DMS153 treated with DMSO at 0.1 percent for 48 hours (cell line): ENCODE measurements around the gene GMPS.
"Not testable (repeated sequence)": the region's sequence is repeated elsewhere in the genome, so short reads cannot be mapped to it uniquely, and the experiment has no call there.

Experiments used
- DNase-seq: peaks from one replicate; lab custom pipeline; 2025; ENCODE audit not compliant: unreplicated experiment; lab: John Stamatoyannopoulos, UW

GMPS gene

DNA sequence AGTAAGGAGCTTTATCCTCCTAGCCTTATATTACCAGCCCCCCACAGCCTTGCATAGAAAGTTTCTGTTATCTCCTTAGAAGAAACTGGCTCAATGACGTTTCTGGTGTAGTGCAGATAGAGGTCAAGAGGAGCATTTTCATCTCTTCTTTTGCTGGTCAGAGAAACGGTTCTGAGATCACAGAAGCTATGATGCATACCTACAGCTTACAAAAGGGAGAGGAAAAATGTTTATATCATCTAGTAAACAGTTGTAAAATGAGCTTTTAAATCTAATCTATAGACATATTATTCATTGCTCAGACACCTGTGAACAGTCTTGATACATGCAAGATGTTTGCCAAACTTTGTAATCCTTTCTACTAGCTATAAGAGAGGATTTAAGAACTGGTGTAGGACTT lies 68.0 kb downstream of the GMPS start:
- DNase-seq, result no peak

DNA sequence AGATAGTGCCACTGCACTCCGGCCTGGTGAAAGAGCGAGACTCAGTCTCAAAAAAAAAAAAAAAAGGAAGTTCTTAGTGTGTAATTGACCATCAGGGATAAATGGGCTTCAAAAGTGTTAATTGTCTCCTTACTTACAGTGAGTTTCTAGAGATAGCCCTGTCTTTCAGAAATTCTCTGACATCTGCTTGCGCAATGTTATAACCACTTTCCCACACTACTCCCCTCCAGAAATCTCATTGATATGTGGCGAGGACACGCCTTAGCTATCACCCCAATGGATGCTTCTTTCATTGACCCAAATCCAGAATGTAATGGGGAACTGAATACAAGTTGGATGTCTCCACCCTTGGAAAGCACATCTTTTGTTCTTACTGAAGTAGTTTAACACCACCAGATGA lies 70.9 kb downstream of the GMPS start:
- no peak for DNase-seq

- DNase-seq, result no peak
Measured at GRCh38 chr3:155944081-155944480, 73.6 kb downstream of the GMPS start.

- no peak for DNase-seq
Measured at GRCh38 chr3:155946178-155946577, 75.7 kb downstream of the GMPS start.

GRCh38 chr3:155948476-155948875 lies 78.0 kb downstream of the GMPS start:
- no peak for DNase-seq

- DNase-seq, result no peak
Measured at GRCh38 chr3:155949453-155950217, 79.2 kb downstream of the GMPS start.

GRCh38 chr3:155956508-155957411 lies 86.3 kb downstream of the GMPS start:
- no peak for DNase-seq

DNA sequence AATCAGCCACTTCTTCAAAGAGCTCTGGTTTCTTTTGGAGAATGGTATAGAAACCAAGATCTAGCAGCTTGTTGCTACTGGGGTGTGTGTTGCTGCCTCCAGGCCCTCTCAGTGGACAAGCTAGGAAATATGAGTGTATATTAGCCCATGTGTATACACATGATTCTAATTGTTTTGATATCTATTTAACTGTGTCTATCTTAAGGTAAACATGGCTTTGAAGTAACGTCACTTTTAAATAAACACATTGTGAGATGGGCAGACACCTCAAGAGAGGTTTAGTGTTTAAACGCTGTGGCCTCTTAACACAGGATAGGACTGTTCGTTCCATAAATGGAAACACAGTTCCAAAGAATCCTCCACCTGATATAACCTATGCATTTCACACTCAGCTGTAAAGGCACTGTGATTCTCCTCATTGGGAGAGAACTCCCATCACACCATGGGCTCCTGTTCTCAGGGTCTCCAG lies 87.0 kb downstream of the GMPS start:
- no peak for DNase-seq

DNA sequence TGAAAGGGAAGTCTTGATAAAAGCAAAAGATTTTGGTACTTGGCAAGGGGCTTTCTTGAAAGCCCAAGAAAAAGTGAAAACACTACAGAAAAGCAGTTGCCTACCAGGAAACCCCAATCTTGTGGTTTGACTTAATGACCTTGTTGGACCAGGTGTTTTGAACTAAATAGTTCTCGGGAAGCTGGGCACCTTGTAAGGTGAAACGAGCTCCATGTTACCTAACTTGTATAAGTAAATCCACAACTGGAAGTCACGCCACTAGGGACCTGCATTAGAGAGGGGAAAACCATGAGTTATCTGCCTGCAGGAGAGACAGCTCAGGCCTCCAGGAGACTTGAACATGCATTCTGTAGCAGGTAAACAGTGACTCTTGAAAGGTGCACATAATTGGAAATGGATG lies 88.2 kb downstream of the GMPS start:
- DNase-seq, result no peak

- no peak for DNase-seq
Measured at GRCh38 chr3:155960060-155960459, 89.6 kb downstream of the GMPS start.

GRCh38 chr3:155961044-155961443 lies 90.6 kb downstream of the GMPS start:
- not testable (repeated sequence) for DNase-seq

DNA sequence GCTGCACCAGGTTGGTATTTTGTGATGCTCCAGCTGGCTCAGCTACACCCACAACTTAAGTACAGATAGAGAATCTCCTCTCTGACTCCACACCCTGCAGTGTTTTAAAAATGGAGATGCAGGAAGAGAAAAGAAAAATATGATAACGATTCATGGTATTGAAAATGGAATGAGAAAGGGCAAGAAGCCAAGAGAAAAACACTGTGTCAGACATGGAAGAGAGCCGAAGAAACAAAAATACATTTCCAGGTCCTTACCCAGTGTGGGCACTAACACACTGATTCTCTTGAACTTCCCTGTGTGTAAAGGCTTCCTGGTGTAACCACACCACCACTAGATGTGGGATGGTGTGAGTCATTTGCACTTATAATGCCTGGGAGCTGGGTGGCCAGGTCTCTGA lies 93.1 kb downstream of the GMPS start:
- no peak for DNase-seq

DNA sequence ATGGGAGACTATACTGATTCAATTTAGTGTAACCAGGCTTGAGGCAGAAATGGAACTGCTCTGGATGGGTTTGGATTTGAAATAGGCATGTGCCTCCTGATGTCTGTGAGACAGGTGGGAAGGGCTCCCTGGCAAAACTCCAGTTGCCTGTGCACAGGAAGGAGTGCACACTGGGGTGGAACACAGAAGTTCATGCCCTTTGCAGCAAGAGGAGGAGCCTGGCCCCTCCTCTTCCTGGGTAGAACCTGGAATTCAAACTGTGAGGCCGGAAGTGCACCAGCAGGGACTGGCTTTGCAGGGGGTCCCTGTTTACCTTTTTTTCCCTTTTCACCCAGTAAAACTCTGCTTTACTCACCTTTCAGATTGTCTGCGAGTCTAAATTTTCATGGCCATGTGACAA lies 99.9 kb downstream of the GMPS start:
- DNase-seq, result no peak

DNA sequence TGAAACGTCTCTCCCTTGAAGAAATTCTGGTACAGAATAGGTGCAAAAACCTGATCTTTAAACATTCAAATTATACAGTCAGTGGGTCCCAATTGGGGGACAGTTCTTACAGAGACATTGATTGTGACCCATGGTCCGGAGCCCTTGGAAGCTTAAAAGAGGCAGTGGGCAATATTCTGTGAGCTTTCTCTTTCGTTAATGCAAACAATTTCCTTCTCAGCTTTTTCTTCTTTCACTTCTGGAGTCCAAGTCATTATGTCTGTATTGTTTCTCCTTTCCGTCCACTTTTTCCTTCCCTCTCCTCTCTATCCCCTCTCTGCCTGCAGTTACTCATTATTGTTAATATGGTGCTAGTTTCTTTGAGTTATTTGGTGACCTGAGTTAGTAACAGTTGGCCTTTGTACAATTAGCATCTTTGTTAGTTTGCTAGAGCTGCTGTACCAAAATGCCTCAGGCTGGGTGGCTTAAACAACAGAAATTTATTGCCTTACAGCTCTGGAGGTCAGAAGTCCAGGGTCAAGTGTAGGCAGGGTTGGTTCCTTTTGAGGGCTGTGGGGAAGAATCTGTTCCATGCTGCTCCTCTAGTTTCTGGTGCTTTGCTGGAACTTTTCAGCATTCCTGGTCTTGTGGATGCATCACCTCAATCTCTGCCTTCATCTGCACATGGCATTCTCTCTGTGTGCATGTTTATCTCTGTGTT lies 102.6 kb downstream of the GMPS start:
- no peak for DNase-seq

- no peak for DNase-seq
Measured at GRCh38 chr3:155978324-155978723, 107.9 kb downstream of the GMPS start.

GRCh38 chr3:155979746-155980145 lies 109.3 kb downstream of the GMPS start:
- no peak for DNase-seq

DNA sequence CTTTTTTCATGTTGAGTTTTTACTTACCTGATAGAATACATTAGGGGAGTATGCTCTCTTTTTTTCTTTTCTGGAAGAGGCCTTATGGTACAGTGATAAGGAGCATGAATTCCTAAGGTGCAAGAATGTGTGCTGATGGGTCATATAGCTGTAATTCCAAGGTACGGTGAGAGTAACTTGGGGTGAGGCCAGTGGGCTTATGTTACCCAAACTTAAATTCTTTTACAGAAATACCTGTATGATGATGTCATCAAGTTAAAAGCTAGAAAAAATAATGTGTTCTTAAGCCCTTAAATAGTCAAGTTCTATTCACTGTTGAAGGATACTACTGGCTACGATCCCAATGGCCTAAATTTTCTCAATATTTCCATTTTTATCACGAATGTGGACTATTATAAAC lies 111.2 kb downstream of the GMPS start:
- DNase-seq, result no peak

GRCh38 chr3:155983834-155984474 lies 113.5 kb downstream of the GMPS start:
- no peak for DNase-seq

- DNase-seq, result no peak
Measured at GRCh38 chr3:155984791-155985417, 114.5 kb downstream of the GMPS start.

DNA sequence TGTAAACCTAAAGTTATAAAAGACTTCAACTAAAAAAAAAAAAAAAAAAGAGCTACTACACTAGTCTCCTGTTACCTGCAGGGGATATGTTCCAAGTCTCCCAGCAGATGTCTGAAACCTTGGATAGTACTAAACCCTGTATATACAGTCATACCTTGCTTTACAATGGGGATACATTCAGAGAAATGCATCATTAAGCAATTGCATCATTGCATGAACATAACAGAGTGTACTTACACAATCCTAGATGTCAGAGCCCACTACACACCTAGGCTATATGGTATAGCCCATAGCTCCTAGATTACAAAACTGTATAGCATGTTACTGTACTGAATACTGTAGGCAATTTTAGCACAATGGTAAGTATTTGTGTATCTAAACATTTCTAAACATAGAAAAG lies 119.1 kb downstream of the GMPS start:
- no peak for DNase-seq

DNA sequence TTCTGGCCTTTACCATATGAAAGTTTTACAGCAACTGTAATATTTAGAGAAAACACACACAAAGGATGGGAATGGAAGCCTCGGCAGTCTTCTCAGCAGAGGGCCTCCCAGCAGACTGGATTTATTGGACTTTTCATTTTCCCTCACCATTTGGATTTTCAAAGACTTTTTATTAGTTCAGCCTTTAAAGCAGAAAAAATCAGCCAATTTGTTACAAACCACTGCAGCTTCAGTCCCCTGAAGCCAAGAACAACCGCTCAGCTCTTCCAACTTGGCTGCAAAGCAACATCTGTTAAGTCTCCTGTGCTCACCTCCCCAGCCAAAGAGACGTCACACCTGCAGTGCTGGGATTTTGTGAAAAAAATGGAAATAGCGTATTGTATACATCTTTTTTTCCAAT lies 120.8 kb downstream of the GMPS start:
- DNase-seq, result no peak
